Measurements from ENCODE around the gene SORBS2. TPM values are rescaled to one million over a fixed set of nuclear protein-coding genes. Genes with fewer than 3 reads are reported as not detected.

SORBS2 gene
- total RNA-seq, 2 donors from 2014 or later, result 7.0 to 13.8 TPM

- H3K27ac Mint-ChIP-seq, result peak overlapping the region; percentile 42
- no peaks in the 10 kb centered on the region for H3K27me3 Mint-ChIP-seq (ENCODE audit: insufficient read depth)
- Histone ChIP-seq H3K27ac (ENCODE audit: low read depth, low read length) (peak overlapping the region; percentile 95), H3K9ac (ENCODE audit: extremely low read depth, low read length, poor library complexity, severe bottlenecking) (no peak overlapping the region), H3K27me3 (ENCODE audit: control insufficient read depth, insufficient read depth, low read length, poor library complexity, severe bottlenecking) (no peaks in the 10 kb centered on the region), H3K36me3 (ENCODE audit: control insufficient read depth, insufficient read depth, low read length) (no peaks in the 10 kb centered on the region), H3K9me3 (ENCODE audit: control insufficient read depth, low read length) (no peaks in the 10 kb centered on the region), H3K4me3 (ENCODE audit: low read length) (no peak overlapping the region), H3K4me1 (ENCODE audit: control insufficient read depth, insufficient read depth, low read length) (peaks cover 19% of the 10 kb centered on the region)
- no peak overlapping the region for H3K4me3 Mint-ChIP-seq
- peak; percentile 78 for DNase-seq
- no peaks in the 10 kb centered on the region for H3K9me3 Mint-ChIP-seq
- no peak for TF ChIP-seq CTCF (conservative IDR thresholded peaks at IDR 0.05)
- peaks cover 20% of the 10 kb centered on the region for H3K4me1 Mint-ChIP-seq
- H3K36me3 Mint-ChIP-seq (ENCODE audit: low read depth), result no peaks in the 10 kb centered on the region
- WGBS, 2 experiments (ENCODE audit: insufficient coverage in 1 of 2, insufficient read length in 1 of 2), result 88 to 90% methylated on average over 2 to 8 of the region's 8 CpGs
Measured at GRCh38 chr4:185838104-185838452, 26.1 kb upstream of the SORBS2 start.

GRCh38 chr4:185837415-185838103 is 25.6 kb upstream of the SORBS2 start:
- 49% methylated on average over 4 of the region's 4 CpGs; no CpG with 5 or more reads in 1 of the 2 experiments for WGBS, 2 experiments (ENCODE audit: insufficient coverage in 1 of 2, insufficient read length in 1 of 2)
- no peaks in the 10 kb centered on the region for H3K36me3 ChIP-seq (ENCODE audit: control insufficient read depth, insufficient read depth, low read length)
- H3K27ac ChIP-seq (ENCODE audit: low read depth, low read length), result peak overlapping the region; percentile 26
- H3K4me1 ChIP-seq (ENCODE audit: control insufficient read depth, insufficient read depth, low read length), result peaks cover 24% of the 10 kb centered on the region
- peaks cover 24% of the 10 kb centered on the region for H3K4me1 Mint-ChIP-seq
- no peak overlapping the region for H3K9ac ChIP-seq (ENCODE audit: extremely low read depth, low read length, poor library complexity, severe bottlenecking)
- H3K4me3 Mint-ChIP-seq, result no peak overlapping the region
- H3K27me3 ChIP-seq (ENCODE audit: control insufficient read depth, insufficient read depth, low read length, poor library complexity, severe bottlenecking), result no peaks in the 10 kb centered on the region
- H3K27ac Mint-ChIP-seq, result peak overlapping the region; percentile 42
- no peaks in the 10 kb centered on the region for H3K9me3 ChIP-seq (ENCODE audit: control insufficient read depth, low read length)
- DNase-seq, result no peak
- no peaks in the 10 kb centered on the region for H3K9me3 Mint-ChIP-seq
- no peaks in the 10 kb centered on the region for H3K27me3 Mint-ChIP-seq (ENCODE audit: insufficient read depth)
- TF ChIP-seq CTCF (conservative IDR thresholded peaks at IDR 0.05), result no peak
- no peak overlapping the region for H3K4me3 ChIP-seq (ENCODE audit: low read length)
- no peaks in the 10 kb centered on the region for H3K36me3 Mint-ChIP-seq (ENCODE audit: low read depth)

- no peak for DNase-seq
- Histone ChIP-seq H3K9ac (ENCODE audit: extremely low read depth, low read length, poor library complexity, severe bottlenecking) (no peak overlapping the region), H3K4me1 (ENCODE audit: control insufficient read depth, insufficient read depth, low read length) (peaks cover 27% of the 10 kb centered on the region)
Measured at GRCh38 chr4:185836241-185837084, 24.5 kb upstream of the SORBS2 start.

More at GRCh38 chr4:185836241-185837084, 24.5 kb upstream of the SORBS2 start:
- Histone ChIP-seq H3K36me3 (ENCODE audit: control insufficient read depth, insufficient read depth, low read length) (no peaks in the 10 kb centered on the region), H3K27me3 (ENCODE audit: control insufficient read depth, insufficient read depth, low read length, poor library complexity, severe bottlenecking) (no peaks in the 10 kb centered on the region), H3K27ac (ENCODE audit: low read depth, low read length) (peak overlapping the region; percentile 26), H3K4me3 (ENCODE audit: low read length) (no peak overlapping the region), H3K9me3 (ENCODE audit: control insufficient read depth, low read length) (no peaks in the 10 kb centered on the region)
- H3K4me1 Mint-ChIP-seq, result peaks cover 25% of the 10 kb centered on the region
- no peaks in the 10 kb centered on the region for H3K9me3 Mint-ChIP-seq
- peak overlapping the region; percentile 33 for H3K27ac Mint-ChIP-seq
- no peak for TF ChIP-seq CTCF (conservative IDR thresholded peaks at IDR 0.05)
- H3K4me3 Mint-ChIP-seq, result no peak overlapping the region
- H3K27me3 Mint-ChIP-seq (ENCODE audit: insufficient read depth), result no peaks in the 10 kb centered on the region
- H3K36me3 Mint-ChIP-seq (ENCODE audit: low read depth), result no peaks in the 10 kb centered on the region
- WGBS, 2 experiments (ENCODE audit: insufficient coverage in 1 of 2, insufficient read length in 1 of 2), result 60 to 63% methylated on average over 5 to 7 of the region's 7 CpGs

Data from endodermal cell (in vitro differentiated cells).